GM20431 (cell line): ENCODE results near the gene PIK3R1.
"Not testable (repeated sequence)": the region's sequence is repeated elsewhere in the genome, so short reads cannot be mapped to it uniquely, and the experiment has no call there.

Experiments used
- in situ Hi-C: fragments of 300-500 bp; cut with MseI, MboI; formaldehyde crosslinking; loops from one replicate; pipeline ENCODE4 v1.15.0; 2020; ENCODE audit warnings: low sequenced_read_pairs; ENCODE audit not compliant: unreplicated experiment

The PIK3R1 gene

GRCh38 chr5:68224509-68225187 is 9.1 kb downstream of the PIK3R1 start:
- in situ Hi-C loops: no loop called here

DNA sequence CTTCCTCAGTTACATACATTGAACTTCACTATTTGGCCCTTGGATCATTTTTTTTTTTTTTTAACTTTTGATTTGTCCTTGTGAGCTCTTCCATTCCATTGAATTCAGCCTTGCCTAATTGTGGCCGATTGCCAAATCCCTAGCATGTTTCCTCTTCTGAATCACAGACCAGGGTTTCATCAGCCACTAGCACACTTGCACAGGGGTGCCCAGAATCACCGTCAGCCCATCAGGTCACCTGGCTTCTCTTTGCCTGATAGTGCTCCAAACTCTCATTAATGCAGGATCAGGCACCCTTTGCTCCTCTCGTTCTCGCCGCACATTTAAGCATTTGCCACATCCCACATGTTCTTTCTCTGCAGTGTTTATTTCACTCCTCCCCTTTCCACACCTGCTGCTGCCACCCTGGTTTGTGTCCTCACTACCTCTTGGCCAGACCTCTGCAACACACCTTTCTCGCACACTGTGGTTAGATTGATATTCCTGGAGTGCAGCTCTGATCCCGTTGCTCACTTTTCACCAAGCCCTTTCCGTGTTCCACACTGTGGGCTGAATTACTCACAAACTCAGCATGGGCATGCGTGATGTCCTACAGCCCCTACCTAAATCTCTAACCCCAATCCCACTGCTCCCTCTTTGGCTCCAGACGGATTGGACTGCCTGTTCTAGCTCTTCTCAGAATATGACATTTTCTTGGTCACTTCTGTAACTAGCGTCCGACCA is 9.8 kb downstream of the PIK3R1 start:
- in situ Hi-C loops: no loop called here

DNA sequence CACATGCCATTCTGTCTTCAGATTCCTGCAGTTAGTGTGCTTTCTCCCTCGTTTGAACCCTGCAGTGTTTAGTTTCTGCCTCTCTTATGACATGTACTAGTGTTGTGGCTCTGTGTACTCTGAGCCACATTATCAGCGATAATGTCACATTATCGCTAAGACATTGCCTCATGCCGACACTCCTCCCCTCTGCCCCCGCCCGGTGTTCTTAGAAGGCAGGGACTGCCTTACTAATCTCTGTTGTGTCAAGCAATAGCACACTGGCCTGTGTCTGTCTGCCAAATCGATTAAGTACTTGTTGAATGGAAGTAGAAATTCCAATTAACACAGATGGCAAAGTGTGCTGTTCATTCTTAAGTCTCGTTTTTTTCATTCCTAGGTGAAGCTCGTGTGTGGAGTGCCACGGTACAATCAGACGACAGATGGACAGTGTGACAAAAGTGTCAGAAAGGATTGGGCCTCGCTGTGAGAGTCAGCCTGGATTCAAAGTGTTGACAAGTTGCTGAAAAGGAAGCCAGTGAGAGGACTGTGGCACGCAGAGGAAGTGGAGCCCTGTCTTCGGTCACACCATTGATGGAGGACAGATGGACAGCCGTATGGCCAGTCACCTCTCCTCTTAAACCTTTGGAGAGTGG is 10.5 kb downstream of the PIK3R1 start:
- in situ Hi-C loops: no loop called here

DNA sequence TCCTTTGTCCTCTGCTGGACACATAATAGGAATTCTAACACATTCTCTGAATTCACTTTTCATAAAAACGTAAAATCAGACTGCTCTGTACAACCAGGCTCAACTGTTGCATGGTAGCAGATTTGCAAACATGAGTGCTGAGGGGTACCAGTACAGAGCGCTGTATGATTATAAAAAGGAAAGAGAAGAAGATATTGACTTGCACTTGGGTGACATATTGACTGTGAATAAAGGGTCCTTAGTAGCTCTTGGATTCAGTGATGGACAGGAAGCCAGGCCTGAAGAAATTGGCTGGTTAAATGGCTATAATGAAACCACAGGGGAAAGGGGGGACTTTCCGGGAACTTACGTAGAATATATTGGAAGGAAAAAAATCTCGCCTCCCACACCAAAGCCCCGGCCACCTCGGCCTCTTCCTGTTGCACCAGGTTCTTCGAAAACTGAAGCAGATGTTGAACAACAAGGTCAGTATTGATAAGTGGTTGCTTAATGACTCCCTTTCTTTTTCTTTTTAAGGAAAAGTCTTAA is 11.1 kb downstream of the PIK3R1 start:
- in situ Hi-C loops: no loop called here

- in situ Hi-C loops: no loop called here
Observed at GRCh38 chr5:68227532-68228160, 12.1 kb downstream of the PIK3R1 start.

DNA sequence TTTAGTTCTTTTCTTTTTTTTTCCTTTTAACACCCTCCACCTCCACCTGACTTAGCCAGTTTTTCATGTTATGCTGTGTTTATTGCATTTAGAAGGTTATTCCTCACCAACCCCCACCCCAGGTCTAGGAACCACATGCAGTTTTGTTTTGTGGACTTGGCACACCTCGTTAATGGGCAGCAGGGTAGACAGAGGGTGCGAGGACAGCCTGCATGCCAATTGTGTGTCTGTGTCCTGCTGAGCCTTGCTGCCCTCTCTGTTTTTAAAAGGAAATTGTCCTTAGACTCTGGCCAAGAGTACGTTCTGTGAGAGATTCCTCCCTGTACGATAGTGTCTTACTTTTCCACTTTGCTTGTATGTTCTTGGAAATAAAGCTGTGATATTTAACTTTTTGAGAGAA is 13.9 kb downstream of the PIK3R1 start:
- in situ Hi-C loops: no loop called here

DNA sequence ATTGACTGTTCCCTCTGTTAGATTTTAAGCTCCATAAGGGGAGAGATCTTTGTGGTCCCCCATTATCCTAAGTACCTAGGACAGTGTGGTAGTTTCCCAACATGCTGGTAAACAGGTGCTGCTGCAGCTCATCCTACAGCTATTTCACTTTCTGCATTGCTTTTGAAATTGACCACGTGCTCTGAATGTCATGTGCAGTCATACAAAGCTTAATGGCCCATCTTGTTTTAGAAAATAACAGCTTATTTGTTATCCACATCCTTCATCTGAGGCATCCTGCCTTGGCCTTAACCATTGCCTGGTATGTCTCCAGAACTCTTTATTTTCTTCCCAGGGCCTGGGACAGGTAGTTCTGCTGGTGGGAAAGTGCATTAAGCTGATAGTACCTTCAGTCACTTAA is 14.7 kb downstream of the PIK3R1 start:
- in situ Hi-C loops: no loop called here

GRCh38 chr5:68231414-68232076 is 16.0 kb downstream of the PIK3R1 start:
- in situ Hi-C loops: no loop called here

DNA sequence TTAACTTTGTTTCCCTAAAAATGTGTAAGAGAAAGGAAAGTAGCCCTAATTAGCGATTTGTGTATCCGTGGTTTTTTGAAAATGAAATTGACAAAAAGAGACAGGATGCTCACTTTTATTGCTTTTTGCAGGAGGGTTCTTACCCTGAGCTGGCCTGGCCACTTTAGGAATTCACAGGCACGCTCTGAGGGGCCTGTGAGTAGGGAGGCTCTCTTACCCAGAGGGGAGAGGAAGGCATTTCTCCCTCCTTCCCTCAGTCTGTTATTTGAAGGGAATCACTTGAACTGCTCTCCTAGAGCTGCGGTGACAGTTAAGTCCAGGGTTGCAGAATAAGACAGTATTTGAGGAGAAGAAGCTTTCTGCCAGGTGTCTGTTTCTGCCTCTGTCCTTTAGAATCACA is 16.7 kb downstream of the PIK3R1 start:
- in situ Hi-C loops: no loop called here

- in situ Hi-C loops: no loop called here
Observed at GRCh38 chr5:68233075-68233474, 17.5 kb downstream of the PIK3R1 start.

DNA sequence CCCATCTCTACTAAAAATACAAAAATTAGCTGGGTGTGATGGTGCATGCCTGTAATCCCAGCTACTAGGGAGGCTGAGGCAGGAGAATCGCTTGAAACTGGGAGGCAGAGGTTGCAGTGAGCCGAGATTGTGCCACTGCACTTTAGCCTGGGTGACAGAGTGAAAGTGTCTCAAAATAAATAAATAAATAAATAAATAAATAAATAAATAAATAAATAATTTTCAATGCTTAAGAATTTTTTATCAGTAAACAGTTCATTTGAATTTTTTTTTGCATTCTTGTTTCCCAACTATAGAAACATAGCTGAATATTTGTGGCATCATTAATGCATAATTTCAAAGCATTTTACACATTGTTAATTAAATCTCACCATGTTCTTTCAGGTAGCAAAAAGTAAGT is 19.7 kb downstream of the PIK3R1 start:
- in situ Hi-C loops: not testable (repeated sequence)

GRCh38 chr5:68237715-68238114 is 22.2 kb downstream of the PIK3R1 start:
- in situ Hi-C loops: no loop called here

DNA sequence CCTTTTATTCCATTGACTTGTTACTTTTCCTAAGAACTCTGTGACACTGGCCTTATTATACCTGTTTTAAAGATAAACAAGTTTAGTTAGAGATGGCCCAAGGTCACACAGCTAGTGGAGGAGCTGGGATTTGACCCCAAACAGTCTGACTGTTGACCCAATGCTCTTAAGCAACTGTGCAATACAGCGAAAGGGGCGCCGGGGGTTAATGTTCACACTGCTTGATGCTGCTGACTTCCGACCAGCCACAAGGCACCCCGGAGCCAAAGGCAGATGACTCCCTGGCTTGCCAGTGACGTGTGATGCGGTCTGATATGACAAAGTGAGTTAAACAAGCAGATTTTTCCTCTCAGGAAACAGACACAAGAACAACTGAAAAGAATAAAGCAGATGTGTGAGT is 23.9 kb downstream of the PIK3R1 start:
- in situ Hi-C loops: no loop called here

- in situ Hi-C loops: no loop called here
Observed at GRCh38 chr5:68240202-68240601, 24.6 kb downstream of the PIK3R1 start.

- in situ Hi-C loops: no loop called here
Observed at GRCh38 chr5:68240771-68241170, 25.2 kb downstream of the PIK3R1 start.

DNA sequence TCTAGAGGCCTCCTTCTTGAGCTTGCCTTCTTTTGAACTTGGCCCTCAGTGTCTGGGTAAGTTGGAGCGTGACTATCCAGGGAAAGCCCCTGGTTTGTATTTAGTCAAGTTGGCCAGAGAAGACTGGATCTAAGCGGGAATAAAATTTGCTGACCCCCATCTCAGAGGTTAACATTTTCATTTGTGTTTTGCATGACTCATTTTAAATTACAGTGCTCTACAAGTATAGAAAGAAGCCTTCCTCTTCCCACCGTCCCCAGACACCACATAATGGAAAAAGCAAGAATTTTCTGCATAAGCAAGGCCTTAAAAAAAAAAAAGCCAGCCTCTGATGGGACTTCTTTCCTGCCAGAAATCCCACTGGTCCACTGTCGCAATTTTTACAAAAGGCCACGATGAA is 27.2 kb downstream of the PIK3R1 start:
- in situ Hi-C loops: no loop called here

DNA sequence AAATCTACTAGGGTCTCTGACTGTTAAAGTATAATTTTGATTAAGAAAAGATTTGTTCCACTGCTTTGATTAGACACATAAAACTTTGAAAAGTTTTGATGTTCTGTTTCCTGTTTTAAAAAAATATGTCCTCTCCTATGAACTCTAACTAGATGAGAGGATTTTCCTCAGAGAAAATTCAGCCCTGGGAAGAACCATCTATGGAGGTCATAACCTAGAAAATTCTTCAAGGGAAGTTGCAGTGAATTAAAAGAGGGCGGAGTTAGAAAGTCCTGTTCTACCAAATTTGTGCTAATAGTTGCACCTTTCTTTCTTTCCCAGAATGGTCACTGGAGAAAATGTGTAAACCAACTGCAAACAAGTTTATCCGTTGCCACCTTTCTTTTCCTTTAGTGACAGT is 27.7 kb downstream of the PIK3R1 start:
- in situ Hi-C loops: no loop called here

DNA sequence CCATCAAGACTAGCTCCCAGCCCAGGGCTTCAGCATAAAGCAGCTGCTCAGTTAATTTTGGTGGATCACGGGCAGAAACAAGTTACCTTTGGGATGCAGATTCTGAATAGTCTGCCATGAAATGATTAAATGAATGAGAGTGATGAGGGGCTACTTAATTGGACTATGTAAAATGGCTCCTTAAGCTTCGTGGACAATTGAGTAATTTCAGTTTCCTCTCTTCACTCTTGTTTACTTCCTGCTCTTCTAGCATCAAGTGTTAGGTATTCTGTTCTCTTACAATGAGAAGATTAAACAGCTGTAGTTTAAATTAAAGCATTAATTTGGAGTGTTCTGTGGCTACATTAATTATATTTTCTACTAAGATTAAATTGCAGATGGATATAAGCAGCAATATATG is 28.1 kb downstream of the PIK3R1 start:
- in situ Hi-C loops: no loop called here

DNA sequence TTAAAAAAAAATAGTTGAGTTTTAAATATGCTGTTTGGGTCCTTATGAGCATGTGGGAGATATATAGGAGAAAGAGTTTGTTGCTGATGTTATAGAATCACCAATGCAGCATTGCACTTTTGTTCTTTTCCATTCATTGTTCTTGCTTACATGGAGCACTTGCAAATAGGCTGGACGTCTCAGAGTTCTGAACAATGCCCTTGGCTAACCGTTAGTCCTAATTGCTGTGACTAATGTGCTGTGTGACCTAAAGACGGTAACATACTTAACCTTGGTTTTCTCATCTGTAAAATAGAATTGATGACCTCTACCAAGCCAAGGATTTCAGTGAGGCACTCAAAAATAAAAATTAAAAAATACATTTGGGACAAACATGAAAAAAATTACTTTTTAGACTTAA is 29.8 kb downstream of the PIK3R1 start:
- in situ Hi-C loops: no loop called here

- in situ Hi-C loops: no loop called here
Observed at GRCh38 chr5:68246802-68247201, 31.2 kb downstream of the PIK3R1 start.
